Raji (cell line): ENCODE data around the gene NPAS3.

Experiments
- POLR2A ChIP-seq: IDR thresholded peaks from 2 replicates; pipeline ENCODE4 v1.6.1; 2011; ENCODE audit warnings: low read depth, low read length, control low read depth; ENCODE audit not compliant: insufficient read depth

NPAS3 gene

GRCh38 chr14:33521192-33521591, 582.5 kb downstream of the NPAS3 start:
- no peak for TF ChIP-seq POLR2A

GRCh38 chr14:33524244-33524643, 585.6 kb downstream of the NPAS3 start:
- TF ChIP-seq POLR2A: no peak

DNA sequence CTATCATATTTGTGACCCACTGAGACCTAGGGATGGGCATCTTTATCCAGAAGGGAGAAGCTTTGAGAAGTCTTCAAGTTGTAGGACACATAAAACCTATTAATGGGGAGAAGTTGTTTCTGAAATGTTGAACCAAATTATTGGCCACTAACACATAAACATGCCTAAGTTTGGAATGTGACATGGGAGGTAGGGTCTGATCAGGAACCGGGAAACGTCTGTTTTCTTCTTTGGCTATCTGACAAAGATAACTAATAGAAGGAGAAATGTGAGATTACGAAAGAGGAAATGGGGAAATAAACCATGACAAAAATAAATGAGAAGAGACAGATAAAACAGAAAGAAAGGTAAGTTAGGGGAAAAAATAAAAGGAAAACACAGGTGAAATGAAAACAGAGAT, 586.9 kb downstream of the NPAS3 start:
- no peak for TF ChIP-seq POLR2A

DNA sequence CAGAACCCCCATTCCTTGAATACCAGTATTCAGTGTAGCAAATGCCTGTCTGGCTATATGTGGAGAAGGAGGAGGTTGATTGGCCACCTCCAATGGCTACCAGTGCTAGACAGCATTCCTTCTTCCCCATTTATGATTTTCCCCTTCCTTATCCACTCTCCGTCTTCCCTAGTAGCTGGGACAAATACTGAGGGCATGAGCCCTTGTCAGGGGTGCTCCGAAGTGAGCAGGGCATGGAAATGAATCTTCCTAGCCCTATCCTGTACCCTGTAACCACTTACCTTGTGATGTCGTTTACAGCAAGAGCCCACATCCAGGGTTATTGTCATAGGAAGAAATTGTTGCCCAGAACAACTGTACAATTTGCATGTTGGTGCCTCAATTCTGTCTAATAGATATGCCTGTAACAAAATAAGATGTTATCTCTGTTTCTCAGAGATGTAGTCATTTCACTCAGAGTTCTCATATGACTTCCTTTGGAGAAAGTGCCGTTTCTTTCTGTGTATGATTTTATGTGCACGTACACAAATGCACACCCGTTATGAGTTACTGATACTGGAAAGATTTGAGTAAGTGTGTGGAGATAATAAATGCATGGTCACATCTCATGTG, 588.5 kb downstream of the NPAS3 start:
- no peak for TF ChIP-seq POLR2A

- TF ChIP-seq POLR2A: no peak
These were observed 590.0 kb downstream of the NPAS3 start for GRCh38 chr14:33528655-33529054.

DNA sequence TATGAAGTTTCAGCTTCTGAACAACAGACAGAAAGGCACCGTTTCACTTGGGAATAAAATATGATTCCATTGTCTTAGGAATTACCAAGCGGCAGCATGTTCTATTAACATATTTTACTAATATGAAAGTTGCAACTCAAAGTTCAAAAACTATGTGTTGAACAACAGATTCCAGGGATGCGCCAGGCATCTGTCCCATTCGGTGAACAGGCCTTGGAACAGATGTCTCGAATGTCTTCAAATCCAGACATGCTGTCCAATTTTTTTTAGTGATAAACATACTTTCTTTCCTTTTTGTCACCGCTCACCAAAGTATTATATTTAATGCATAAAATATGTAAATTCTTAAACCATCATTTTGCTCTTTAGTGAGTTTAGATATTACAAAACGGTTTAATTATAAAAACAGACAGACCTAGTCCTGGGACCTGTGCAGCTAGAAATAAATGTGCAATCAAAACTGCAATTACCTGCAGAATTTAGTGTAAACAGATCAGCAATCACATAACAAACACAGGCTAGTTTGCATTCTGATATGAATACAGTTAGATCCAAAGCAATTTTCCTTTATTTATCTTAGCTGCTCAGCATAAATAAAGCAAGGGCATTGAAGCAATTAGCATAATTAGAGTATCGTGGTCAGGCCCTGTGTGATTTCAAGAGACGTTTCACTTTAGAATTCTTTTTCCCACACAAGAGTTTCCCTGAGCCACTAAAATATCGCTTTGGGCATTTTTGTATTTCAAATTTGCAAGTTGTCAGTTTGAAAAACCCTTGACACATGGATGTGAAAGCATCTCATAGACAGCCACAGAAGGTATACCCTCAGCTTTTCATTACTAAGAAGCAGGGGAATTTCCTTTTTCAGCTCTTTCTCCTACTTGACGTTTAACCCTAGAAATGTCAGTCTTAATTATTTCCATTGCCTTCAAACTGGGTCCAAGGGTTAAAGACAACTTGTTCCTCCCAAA, 591.4 kb downstream of the NPAS3 start:
- no peak for TF ChIP-seq POLR2A

GRCh38 chr14:33532553-33532952, 593.9 kb downstream of the NPAS3 start:
- no peak for TF ChIP-seq POLR2A

DNA sequence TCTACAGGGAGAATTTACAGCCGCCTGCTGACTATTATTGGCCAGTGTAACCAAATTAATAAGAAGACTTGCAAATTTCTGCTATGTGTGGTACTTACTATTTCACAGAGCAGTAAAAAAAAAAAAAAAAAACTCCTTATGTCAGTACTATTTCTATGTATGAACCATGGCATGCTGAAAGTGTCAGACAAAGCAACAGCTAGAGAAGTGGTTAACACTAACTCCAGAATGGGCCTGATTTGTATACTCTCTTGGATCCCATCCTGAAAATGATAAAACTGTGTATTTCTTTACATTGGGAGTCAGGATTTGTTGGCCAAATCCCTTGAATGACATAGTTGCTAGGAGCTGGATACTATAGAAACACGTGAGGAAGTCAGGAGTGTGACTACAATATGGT, 595.4 kb downstream of the NPAS3 start:
- TF ChIP-seq POLR2A: no peak

DNA sequence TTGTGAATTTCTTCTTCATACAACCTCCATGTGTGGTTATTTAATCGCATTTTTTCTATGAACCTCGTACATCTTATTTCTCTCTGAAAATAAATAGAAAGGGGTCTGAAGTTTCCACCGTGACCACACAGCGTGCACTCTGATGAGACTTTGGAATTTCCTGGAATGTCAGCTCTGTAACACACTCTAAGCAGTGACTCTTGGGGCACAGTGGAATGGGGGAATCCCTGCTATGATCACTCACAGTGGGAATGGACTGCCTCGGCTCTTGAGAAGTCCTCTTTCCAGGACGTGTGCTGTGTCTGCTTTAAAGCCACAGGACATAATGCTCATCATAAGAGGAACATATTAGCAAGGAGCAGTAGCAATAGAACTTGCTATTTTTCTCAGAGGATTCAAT, 596.0 kb downstream of the NPAS3 start:
- no peak for TF ChIP-seq POLR2A

DNA sequence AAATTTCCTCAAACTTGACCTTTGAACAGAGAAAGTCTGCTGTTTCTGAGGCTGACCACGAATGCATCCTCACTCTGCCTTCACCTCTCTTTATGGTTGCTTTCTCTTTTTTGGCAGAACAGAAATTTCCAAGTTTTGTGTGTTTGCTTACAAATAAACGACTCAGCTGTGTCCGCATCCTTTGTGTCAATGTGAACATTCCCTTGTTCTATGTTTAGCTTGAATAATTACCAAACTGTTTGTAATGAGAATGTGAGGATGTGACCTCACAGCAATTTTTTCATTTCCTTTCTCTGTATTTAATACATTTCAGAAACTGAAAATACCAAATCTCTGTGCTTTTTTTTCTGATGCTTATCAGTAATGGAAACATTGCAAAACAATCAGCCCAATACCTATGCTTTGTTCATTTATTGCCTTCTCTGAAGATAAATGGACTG, 601.3 kb downstream of the NPAS3 start:
- TF ChIP-seq POLR2A: no peak

- TF ChIP-seq POLR2A: no peak
These were observed 602.5 kb downstream of the NPAS3 start for GRCh38 chr14:33541171-33541570.

GRCh38 chr14:33542338-33543287, 603.9 kb downstream of the NPAS3 start:
- no peak for TF ChIP-seq POLR2A

DNA sequence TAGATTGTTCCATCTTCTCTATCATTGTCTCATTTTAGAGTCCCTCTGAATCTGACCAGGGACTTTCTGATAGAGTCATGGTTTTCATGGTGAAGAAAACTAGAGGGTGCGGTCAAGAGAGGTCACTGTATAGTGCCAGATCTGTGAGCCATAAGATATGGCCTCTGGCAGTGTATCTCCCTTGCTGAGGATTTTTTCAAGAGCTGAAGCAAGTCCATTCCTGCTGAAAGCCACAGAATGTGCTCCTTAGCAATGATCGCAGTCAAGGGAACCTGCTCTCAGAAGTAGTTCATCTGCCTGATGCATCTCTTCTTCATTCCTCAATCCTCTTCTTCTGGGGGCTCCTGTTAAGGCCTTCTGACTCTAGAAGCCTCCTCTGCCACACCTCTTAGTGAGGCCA, 607.0 kb downstream of the NPAS3 start:
- no peak for TF ChIP-seq POLR2A

GRCh38 chr14:33548606-33549005, 609.9 kb downstream of the NPAS3 start:
- TF ChIP-seq POLR2A: no peak

DNA sequence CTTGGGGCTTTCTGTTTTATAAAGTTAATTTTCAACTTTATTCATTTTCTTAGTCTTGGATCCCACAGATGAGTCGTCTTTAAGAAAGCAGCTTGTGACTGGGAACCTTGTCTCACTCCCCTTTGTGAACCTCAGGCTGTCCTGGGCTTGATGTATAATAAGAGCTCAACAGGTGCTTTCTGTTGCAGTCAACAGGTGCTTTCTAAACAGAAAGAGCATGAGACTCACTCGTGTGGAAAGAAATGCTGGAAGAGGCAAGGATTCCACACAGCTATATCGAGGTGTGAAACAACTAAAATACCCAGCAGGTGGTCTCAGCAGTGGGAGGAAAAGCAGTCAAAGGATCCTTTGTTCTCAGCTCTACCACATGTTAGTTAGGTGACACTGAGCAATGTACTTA, 613.3 kb downstream of the NPAS3 start:
- TF ChIP-seq POLR2A: no peak
